HepG2 (cell line): ENCODE data around the gene NELFB. TPM values are rescaled to one million over a fixed set of nuclear protein-coding genes. Genes with fewer than 3 reads are reported as not detected.

ENCODE experiments used
- ARNT2 ChIP-seq: sonication (generic); formaldehyde crosslinking; IDR thresholded peaks from 2 replicates; pipeline ENCODE4 v1.8.0; 2022; ENCODE audit warnings: mild to moderate bottlenecking, low read depth, missing genetic modification reagents, moderate library complexity
- CAMTA2 ChIP-seq: sonication (generic); formaldehyde crosslinking; IDR thresholded peaks from 2 replicates; pipeline ENCODE4 v1.4.0; 2020; ENCODE audit warnings: mild to moderate bottlenecking, missing genetic modification reagents, borderline replicate concordance
- CREB1 ChIP-seq, 2 experiments: fragments of 450-650 bp in 1 of 2; IDR thresholded peaks; 2 replicates each; pipeline ENCODE4 v1.6.1; 2016 to 2017; ENCODE audit warnings: control low read depth in 1 of 2, mild to moderate bottlenecking in 1 of 2, missing compliant biosample characterization in 1 of 2, missing genetic modification characterization in 1 of 2
- E2F2 ChIP-seq: sonication (generic); formaldehyde crosslinking; IDR thresholded peaks from 2 replicates; pipeline ENCODE4 v1.4.0; 2020; ENCODE audit warnings: missing genetic modification reagents, borderline replicate concordance
- HNRNPLL ChIP-seq: fragments of 200-400 bp; formaldehyde crosslinking; IDR thresholded peaks from 2 replicates; pipeline ENCODE4 v1.6.1; 2017; ENCODE audit warnings: mild to moderate bottlenecking, low read depth, low read length; ENCODE audit not compliant: poor library complexity, severe bottlenecking
- HOXA9 ChIP-seq: sonication (generic); formaldehyde crosslinking; IDR thresholded peaks from 2 replicates; pipeline ENCODE4 v1.8.1; 2022; ENCODE audit warnings: missing genetic modification reagents, mild to moderate bottlenecking, moderate library complexity, borderline replicate concordance
- HOXD1 ChIP-seq: sonication (generic); formaldehyde crosslinking; IDR thresholded peaks from 2 replicates; pipeline ENCODE4 v1.5.0; 2020; ENCODE audit warnings: missing genetic modification reagents
- KMT2A ChIP-seq: sonication (generic); formaldehyde crosslinking; IDR thresholded peaks from 2 replicates; pipeline ENCODE4 v1.4.0; 2020; ENCODE audit warnings: missing genetic modification reagents
- MIXL1 ChIP-seq: IDR thresholded peaks from 2 replicates; pipeline ENCODE4 v1.6.1; 2016
- PHB2 ChIP-seq: fragments of 450-650 bp; IDR thresholded peaks from 2 replicates; pipeline ENCODE4 v1.6.1; 2018; ENCODE audit not compliant: partially characterized antibody
- RBAK ChIP-seq: sonication (generic); formaldehyde crosslinking; IDR thresholded peaks from 2 replicates; pipeline ENCODE4 v1.5.1; 2020; ENCODE audit warnings: mild to moderate bottlenecking, missing genetic modification reagents
- RORA ChIP-seq: sonication (generic); formaldehyde crosslinking; IDR thresholded peaks from 2 replicates; pipeline ENCODE4 v1.5.0; 2020; ENCODE audit warnings: mild to moderate bottlenecking, missing genetic modification reagents, moderate library complexity
- ZNF34 ChIP-seq: sonication (generic); formaldehyde crosslinking; IDR thresholded peaks from 2 replicates; pipeline ENCODE4 v1.4.0; 2020; ENCODE audit warnings: mild to moderate bottlenecking, missing genetic modification reagents, borderline replicate concordance
- ZNF557 ChIP-seq: sonication (generic); formaldehyde crosslinking; IDR thresholded peaks from 2 replicates; pipeline ENCODE4 v1.4.0; 2020; ENCODE audit warnings: missing genetic modification reagents
- ZNF883 ChIP-seq: sonication (generic); formaldehyde crosslinking; IDR thresholded peaks from 2 replicates; pipeline ENCODE4 v1.5.1; 2020; ENCODE audit warnings: mild to moderate bottlenecking, missing genetic modification reagents; ENCODE audit errors: not compliant biosample characterization
- polyA plus RNA-seq, 8 experiments: library from polyadenylated mRNA; depleted of rRNA in 3 of 8; stranded (reverse) in 7 of 8; unstranded in 1 of 8; fragments of >200 nt; fragmentation: Illumina TruSeq in 4 of 8; extraction: Trizol in 4 of 8; gene quantifications; 2 replicates each; pipeline versions ENCODE4 v1.2.1 to v1.2.3, GENCODE V29; 2011 to 2016; ENCODE audit warnings: low read depth in 4 of 8, missing spikeins in 1 of 8, mixed read lengths in 1 of 8; ENCODE audit not compliant: insufficient read depth in 1 of 8
- total RNA-seq, 5 experiments: library from RNA; depleted of rRNA; stranded (reverse); fragments of >200 nt; fragmentation: Illumina TruSeq; extraction: Trizol; gene quantifications; 2 replicates each; pipeline ENCODE4 v1.2.3, GENCODE V29; 2016; ENCODE audit warnings: low read depth in 1 of 5
- TF ChIP-seq, protein P1 (sequence below): sonication (generic); formaldehyde crosslinking; conservative IDR thresholded peaks from 2 replicates; pipeline ENCODE4 v1.8.0; 2022; ENCODE audit warnings: mild to moderate bottlenecking, moderate library complexity, missing genetic modification reagents
- TF ChIP-seq, protein P2 (sequence below): conservative IDR thresholded peaks from 2 replicates; pipeline ENCODE4 v1.6.1; 2018; ENCODE audit warnings: missing genetic modification reagents
- TF ChIP-seq, protein P3 (sequence below): sonication (generic); formaldehyde crosslinking; IDR thresholded peaks from 2 replicates; pipeline ENCODE4 v1.4.0; 2020; ENCODE audit warnings: missing genetic modification reagents
- TF ChIP-seq, protein P4 (sequence below): sonication (generic); formaldehyde crosslinking; conservative IDR thresholded peaks from 2 replicates; pipeline ENCODE4 v1.4.0; 2020; ENCODE audit warnings: mild to moderate bottlenecking, missing genetic modification reagents, moderate library complexity

Gene NELFB
- total and polyA plus RNA-seq, 2 of the 13 experiments (the other 11 are each of a cell fraction or from before 2014, with no cell fraction given), result 26.5 to 45.8 TPM

DNA sequence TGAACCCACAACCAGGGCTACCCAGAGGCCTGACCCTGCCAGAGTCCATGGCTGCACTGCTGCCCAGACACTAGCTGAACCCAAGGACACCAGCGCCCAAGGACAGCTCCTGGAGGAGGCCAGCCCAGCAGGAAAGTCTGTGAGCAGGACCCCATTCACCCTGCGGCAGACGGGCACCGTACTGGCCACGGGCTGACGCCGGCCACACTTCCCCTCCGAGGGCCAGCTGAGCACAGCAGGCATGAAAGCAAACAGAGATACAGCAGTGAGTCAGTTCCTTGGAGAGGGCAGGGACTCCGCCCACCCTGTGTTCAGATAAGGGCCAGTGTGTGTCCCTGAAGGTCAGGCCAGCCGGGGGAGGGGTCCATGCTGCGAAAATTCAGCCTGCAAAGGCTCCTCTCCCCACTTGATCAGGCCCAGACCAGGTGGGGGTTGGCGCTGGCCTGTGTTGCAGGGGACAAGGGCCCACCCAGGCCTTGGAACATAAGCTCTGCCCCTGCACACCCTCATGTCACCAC is 36.3 kb upstream of the NELFB start (continued):
- TF ChIP-seq E2F2 (CRISPR knock-in tag) (no peak), CREB1 (IDR thresholded peaks at IDR 0.05) (no peak), CREB1 (CRISPR knock-in tag; IDR thresholded peaks at IDR 0.05) (no peak), HNRNPLL (peak; percentile 31), ZNF883 (CRISPR knock-in tag) (no peak), HOXD1 (CRISPR knock-in tag) (no peak), HOXA9 (CRISPR knock-in tag) (no peak), PHB2 (no peak), CAMTA2 (CRISPR knock-in tag) (no peak), RORA (CRISPR knock-in tag) (no peak), ZNF557 (CRISPR knock-in tag) (no peak), ZNF34 (CRISPR knock-in tag) (no peak), ARNT2 (CRISPR knock-in tag) (no peak; the same call in 1 of the 2 replicates), MIXL1 (CRISPR knock-in tag) (0 out of 2 replicates have a peak, but pooled peaks have one; percentile 18), KMT2A (CRISPR knock-in tag) (no peak), RBAK (no peak)
- TF ChIP-seq, protein P1, sequence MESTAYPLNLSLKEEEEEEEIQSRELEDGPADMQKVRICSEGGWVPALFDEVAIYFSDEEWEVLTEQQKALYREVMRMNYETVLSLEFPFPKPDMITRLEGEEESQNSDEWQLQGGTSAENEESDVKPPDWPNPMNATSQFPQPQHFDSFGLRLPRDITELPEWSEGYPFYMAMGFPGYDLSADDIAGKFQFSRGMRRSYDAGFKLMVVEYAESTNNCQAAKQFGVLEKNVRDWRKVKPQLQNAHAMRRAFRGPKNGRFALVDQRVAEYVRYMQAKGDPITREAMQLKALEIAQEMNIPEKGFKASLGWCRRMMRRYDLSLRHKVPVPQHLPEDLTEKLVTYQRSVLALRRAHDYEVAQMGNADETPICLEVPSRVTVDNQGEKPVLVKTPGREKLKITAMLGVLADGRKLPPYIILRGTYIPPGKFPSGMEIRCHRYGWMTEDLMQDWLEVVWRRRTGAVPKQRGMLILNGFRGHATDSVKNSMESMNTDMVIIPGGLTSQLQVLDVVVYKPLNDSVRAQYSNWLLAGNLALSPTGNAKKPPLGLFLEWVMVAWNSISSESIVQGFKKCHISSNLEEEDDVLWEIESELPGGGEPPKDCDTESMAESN (CRISPR knock-in tag), result no peak
- TF ChIP-seq, protein P2, sequence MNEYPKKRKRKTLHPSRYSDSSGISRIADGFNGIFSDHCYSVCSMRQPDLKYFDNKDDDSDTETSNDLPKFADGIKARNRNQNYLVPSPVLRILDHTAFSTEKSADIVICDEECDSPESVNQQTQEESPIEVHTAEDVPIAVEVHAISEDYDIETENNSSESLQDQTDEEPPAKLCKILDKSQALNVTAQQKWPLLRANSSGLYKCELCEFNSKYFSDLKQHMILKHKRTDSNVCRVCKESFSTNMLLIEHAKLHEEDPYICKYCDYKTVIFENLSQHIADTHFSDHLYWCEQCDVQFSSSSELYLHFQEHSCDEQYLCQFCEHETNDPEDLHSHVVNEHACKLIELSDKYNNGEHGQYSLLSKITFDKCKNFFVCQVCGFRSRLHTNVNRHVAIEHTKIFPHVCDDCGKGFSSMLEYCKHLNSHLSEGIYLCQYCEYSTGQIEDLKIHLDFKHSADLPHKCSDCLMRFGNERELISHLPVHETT (CRISPR knock-in tag), result no peak
- TF ChIP-seq, protein P3, sequence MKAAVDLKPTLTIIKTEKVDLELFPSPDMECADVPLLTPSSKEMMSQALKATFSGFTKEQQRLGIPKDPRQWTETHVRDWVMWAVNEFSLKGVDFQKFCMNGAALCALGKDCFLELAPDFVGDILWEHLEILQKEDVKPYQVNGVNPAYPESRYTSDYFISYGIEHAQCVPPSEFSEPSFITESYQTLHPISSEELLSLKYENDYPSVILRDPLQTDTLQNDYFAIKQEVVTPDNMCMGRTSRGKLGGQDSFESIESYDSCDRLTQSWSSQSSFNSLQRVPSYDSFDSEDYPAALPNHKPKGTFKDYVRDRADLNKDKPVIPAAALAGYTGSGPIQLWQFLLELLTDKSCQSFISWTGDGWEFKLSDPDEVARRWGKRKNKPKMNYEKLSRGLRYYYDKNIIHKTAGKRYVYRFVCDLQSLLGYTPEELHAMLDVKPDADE (CRISPR knock-in tag), result no peak
- TF ChIP-seq, protein P4, sequence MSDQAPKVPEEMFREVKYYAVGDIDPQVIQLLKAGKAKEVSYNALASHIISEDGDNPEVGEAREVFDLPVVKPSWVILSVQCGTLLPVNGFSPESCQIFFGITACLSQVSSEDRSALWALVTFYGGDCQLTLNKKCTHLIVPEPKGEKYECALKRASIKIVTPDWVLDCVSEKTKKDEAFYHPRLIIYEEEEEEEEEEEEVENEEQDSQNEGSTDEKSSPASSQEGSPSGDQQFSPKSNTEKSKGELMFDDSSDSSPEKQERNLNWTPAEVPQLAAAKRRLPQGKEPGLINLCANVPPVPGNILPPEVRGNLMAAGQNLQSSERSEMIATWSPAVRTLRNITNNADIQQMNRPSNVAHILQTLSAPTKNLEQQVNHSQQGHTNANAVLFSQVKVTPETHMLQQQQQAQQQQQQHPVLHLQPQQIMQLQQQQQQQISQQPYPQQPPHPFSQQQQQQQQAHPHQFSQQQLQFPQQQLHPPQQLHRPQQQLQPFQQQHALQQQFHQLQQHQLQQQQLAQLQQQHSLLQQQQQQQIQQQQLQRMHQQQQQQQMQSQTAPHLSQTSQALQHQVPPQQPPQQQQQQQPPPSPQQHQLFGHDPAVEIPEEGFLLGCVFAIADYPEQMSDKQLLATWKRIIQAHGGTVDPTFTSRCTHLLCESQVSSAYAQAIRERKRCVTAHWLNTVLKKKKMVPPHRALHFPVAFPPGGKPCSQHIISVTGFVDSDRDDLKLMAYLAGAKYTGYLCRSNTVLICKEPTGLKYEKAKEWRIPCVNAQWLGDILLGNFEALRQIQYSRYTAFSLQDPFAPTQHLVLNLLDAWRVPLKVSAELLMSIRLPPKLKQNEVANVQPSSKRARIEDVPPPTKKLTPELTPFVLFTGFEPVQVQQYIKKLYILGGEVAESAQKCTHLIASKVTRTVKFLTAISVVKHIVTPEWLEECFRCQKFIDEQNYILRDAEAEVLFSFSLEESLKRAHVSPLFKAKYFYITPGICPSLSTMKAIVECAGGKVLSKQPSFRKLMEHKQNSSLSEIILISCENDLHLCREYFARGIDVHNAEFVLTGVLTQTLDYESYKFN (CRISPR knock-in tag), result peak; percentile 58; the same call in 1 of the 2 replicates
